HEK293T (cell line): ENCODE data around the gene IL17RD.

ENCODE experiments used
- BHLHE40 ChIP-seq: fragments of 450-650 bp; IDR thresholded peaks from 2 replicates; pipeline ENCODE4 v1.6.1; 2016; ENCODE audit warnings: mild to moderate bottlenecking, moderate library complexity, borderline replicate concordance
- FOXK2 ChIP-seq: fragments of 450-650 bp; IDR thresholded peaks from 2 replicates; pipeline ENCODE4 v1.6.1; 2016; ENCODE audit warnings: mild to moderate bottlenecking
- HDGF ChIP-seq: fragments of 450-650 bp; IDR thresholded peaks from 2 replicates; pipeline ENCODE4 v1.6.1; 2017; ENCODE audit warnings: antibody characterized with exemption, borderline replicate concordance
- TARDBP ChIP-seq: fragments of 450-650 bp; IDR thresholded peaks from 2 replicates; pipeline ENCODE4 v1.6.1; 2016

DNA sequence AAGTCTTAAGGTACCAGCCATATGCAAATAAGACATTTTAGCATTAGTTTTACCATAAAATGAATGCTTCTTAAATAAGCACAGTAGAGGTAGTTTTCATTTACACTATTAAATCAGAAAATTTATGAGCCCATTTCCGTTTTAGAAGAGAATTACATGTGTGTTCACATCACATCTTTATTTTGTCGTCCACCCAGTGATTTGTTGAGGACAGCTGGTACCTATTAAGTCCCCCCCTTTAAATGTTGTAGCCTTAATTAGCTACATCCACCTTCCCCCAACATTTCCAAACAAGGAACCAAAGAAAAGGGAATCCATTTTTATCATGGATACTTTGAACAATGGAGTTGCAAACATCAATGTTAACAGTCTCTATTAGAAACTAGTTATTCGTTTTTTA lies 6.8 kb downstream of the IL17RD start:
- TF ChIP-seq FOXK2, result no peak
- no peak for TF ChIP-seq TARDBP
- no peak for TF ChIP-seq BHLHE40
- TF ChIP-seq HDGF, result no peak
